Measurements from ENCODE around the gene C18orf63. TPM values are rescaled to one million over a fixed set of nuclear protein-coding genes. Genes with fewer than 3 reads are reported as not detected.

The C18orf63 gene
- total and polyA plus RNA-seq, 2 of the 4 experiments (the other 2 are of a cell fraction): not detected

DNA sequence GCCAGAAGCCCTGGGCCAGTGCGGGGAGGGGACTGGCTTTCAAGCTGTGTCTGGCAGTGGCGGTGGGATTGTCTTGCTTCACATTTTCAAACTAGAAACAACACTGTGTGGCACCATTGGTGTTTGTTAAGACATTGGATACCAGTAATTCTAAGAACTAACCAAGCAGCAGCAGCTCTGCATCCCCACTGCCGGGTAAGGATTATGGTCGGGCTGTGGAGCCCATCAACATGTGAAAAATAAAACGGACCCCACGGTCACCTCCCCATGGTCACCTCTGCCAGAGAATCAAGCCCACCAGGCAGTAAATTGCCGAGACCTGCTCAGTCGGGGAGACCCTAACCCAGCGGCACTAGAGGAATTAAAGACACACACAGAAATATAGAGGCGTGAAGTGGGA lies 65.3 kb downstream of the C18orf63 start:
- no peak overlapping the region for H4K5ac ChIP-seq (ENCODE audit: low read depth, low read length)

More for the DNA sequence above, 65.3 kb downstream of the C18orf63 start:
- Histone ChIP-seq H3K79me1 (ENCODE audit: low read depth in 1 of 2, low read length in 2 of 2) (no peaks in the 10 kb centered on the region), H3K23ac (ENCODE audit: low read depth, low read length) (no peak overlapping the region), H2BK120ac (ENCODE audit: low read depth, low read length) (no peak overlapping the region), H3K14ac (replicated peaks; ENCODE audit: low read depth, low read length) (no peak overlapping the region), H2BK5ac (ENCODE audit: low read depth, low read length, poor library complexity, severe bottlenecking) (no peak overlapping the region), H3K9me1 (ENCODE audit: insufficient read depth, low read length) (no peaks in the 10 kb centered on the region), H2BK20ac (ENCODE audit: low read depth, low read length) (no peak overlapping the region), H4K20me1 (ENCODE audit: insufficient read depth, low read length) (no peaks in the 10 kb centered on the region), H3K27ac (ENCODE audit: insufficient read depth, low read length) (no peak overlapping the region), H3K56ac (ENCODE audit: extremely low read depth, insufficient read depth, low read length) (no peak overlapping the region), H3K27me3 (ENCODE audit: control insufficient read depth, insufficient read depth, low read length) (peaks cover 8% of the 10 kb centered on the region), H3K4me2 (ENCODE audit: low read depth, low read length) (no peak overlapping the region), H3K9me3 (ENCODE audit: control insufficient read depth, insufficient read depth, low read length) (no peaks in the 10 kb centered on the region), H3K4me1 (ENCODE audit: control insufficient read depth, insufficient read depth, low read length) (no peaks in the 10 kb centered on the region), H3K4me3 (ENCODE audit: insufficient read depth, low read depth, low read length) (no peak overlapping the region), H3K9ac (ENCODE audit: low read depth, low read length) (no peak overlapping the region), H2AK5ac (ENCODE audit: low read depth, low read length) (no peak overlapping the region), H3K4ac (ENCODE audit: low read depth, low read length) (no peak overlapping the region), H2AFZ (replicated peaks; ENCODE audit: low read length, poor library complexity) (no peak overlapping the region), H4K91ac (ENCODE audit: insufficient read depth, low read depth, low read length) (no peak overlapping the region), H3K36me3 (ENCODE audit: control insufficient read depth, insufficient read depth, low read length) (no peaks in the 10 kb centered on the region), H2BK15ac (ENCODE audit: low read depth, low read length) (no peak overlapping the region), H2AK9ac (replicated peaks; ENCODE audit: low read depth, low read length, poor library complexity) (no peak overlapping the region), H4K8ac (ENCODE audit: low read depth in 2 of 2, low read length in 2 of 2) (no peak overlapping the region), H3K18ac (ENCODE audit: low read depth, low read length) (no peak overlapping the region)
- CTCF ChIA-PET: no interaction called here
- intact Hi-C loops (cut with micrococcal nuclease): no loop called here
- 67% methylated on average over 3 of the region's 10 CpGs; no CpG with 5 or more reads in 1 of the 2 experiments for WGBS, 2 experiments (ENCODE audit: extremely low coverage in 2 of 2, insufficient read length in 1 of 2)
- POLR2A ChIA-PET (ENCODE audit: unreplicated experiment): no interaction called here
- in situ Hi-C loops (cut with MboI; ENCODE audit: low sequenced_read_pairs): no loop called here
- dilution Hi-C loops (cut with HindIII; ENCODE audit: low sequenced_read_pairs, unreplicated experiment): no loop called here
- no peak for ATAC-seq (ENCODE audit: low read depth)
- TF ChIP-seq BHLHE40 (IDR thresholded peaks at IDR 0.05; ENCODE audit: low read depth, low read length) (no peak), MXI1 (IDR thresholded peaks at IDR 0.05; ENCODE audit: borderline replicate concordance, low read depth, low read length) (no peak), MAFK (IDR thresholded peaks at IDR 0.05; ENCODE audit: low read depth, low read length) (no peak), RAD21 (IDR thresholded peaks at IDR 0.05; ENCODE audit: low read length) (no peak), RFX5 (IDR thresholded peaks at IDR 0.05; ENCODE audit: low read depth, low read length) (no peak), FOS (IDR thresholded peaks at IDR 0.05; ENCODE audit: low read depth, low read length) (no peak), CEBPB (IDR thresholded peaks at IDR 0.05; ENCODE audit: low read depth, low read length) (no peak), CHD1 (IDR thresholded peaks at IDR 0.05; ENCODE audit: low read depth, low read length) (no peak), SMC3 (IDR thresholded peaks at IDR 0.05; ENCODE audit: low read depth, low read length) (no peak), NFE2L2 (IDR thresholded peaks at IDR 0.05; ENCODE audit: low read depth, low read length) (no peak), POLR2A (IDR thresholded peaks at IDR 0.05; ENCODE audit: low read depth, low read length) (no peak), RCOR1 (IDR thresholded peaks at IDR 0.05; ENCODE audit: insufficient replicate concordance, low read length) (no peak), MAZ (IDR thresholded peaks at IDR 0.05; ENCODE audit: borderline replicate concordance, low read depth, low read length) (no peak)
- TF ChIP-seq, protein P1, sequence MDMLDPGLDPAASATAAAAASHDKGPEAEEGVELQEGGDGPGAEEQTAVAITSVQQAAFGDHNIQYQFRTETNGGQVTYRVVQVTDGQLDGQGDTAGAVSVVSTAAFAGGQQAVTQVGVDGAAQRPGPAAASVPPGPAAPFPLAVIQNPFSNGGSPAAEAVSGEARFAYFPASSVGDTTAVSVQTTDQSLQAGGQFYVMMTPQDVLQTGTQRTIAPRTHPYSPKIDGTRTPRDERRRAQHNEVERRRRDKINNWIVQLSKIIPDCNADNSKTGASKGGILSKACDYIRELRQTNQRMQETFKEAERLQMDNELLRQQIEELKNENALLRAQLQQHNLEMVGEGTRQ (IDR thresholded peaks at IDR 0.05; ENCODE audit: low read depth, low read length): no peak
- TF ChIP-seq, protein P2, sequence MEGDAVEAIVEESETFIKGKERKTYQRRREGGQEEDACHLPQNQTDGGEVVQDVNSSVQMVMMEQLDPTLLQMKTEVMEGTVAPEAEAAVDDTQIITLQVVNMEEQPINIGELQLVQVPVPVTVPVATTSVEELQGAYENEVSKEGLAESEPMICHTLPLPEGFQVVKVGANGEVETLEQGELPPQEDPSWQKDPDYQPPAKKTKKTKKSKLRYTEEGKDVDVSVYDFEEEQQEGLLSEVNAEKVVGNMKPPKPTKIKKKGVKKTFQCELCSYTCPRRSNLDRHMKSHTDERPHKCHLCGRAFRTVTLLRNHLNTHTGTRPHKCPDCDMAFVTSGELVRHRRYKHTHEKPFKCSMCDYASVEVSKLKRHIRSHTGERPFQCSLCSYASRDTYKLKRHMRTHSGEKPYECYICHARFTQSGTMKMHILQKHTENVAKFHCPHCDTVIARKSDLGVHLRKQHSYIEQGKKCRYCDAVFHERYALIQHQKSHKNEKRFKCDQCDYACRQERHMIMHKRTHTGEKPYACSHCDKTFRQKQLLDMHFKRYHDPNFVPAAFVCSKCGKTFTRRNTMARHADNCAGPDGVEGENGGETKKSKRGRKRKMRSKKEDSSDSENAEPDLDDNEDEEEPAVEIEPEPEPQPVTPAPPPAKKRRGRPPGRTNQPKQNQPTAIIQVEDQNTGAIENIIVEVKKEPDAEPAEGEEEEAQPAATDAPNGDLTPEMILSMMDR (conservative IDR thresholded peaks at IDR 0.05; ENCODE audit: low read depth, low read length): no peak
- TF ChIP-seq, protein P3, sequence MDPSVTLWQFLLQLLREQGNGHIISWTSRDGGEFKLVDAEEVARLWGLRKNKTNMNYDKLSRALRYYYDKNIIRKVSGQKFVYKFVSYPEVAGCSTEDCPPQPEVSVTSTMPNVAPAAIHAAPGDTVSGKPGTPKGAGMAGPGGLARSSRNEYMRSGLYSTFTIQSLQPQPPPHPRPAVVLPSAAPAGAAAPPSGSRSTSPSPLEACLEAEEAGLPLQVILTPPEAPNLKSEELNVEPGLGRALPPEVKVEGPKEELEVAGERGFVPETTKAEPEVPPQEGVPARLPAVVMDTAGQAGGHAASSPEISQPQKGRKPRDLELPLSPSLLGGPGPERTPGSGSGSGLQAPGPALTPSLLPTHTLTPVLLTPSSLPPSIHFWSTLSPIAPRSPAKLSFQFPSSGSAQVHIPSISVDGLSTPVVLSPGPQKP (IDR thresholded peaks at IDR 0.05; ENCODE audit: borderline replicate concordance, low read depth, low read length): no peak
- DNase-seq: no peak
- BruUV-seq (replicated peaks): no TSS peak

Data from IMR-90 (cell line).